ENCODE measurements around the gene PLEKHD1. TPM values are rescaled to one million over a fixed set of nuclear protein-coding genes. Genes with fewer than 3 reads are reported as not detected.
"Not testable (repeated sequence)": the region's sequence is repeated elsewhere in the genome, so short reads cannot be mapped to it uniquely, and the experiment has no call there.

The PLEKHD1 gene
- total RNA-seq, 4 donors from 2014 or later: 0.04 to 0.10 TPM; not detected in 2

GRCh38 chr14:69491193-69491592 lies 6.7 kb downstream of the PLEKHD1 start:
- H3K9me3 ChIP-seq: no peaks in the 10 kb centered on the region
- peaks cover 0 to under 1% (median 0%) of the 10 kb centered on the region in 3 donors for H3K27me3 ChIP-seq
- ATAC-seq (no peak), DNase-seq (no peak)
- in situ Hi-C loops (cut with MboI; ENCODE audit: low sequenced_read_pairs in 4 of 4): no loop called here
- no peaks in the 10 kb centered on the region for H3K36me3 ChIP-seq
- TF ChIP-seq, protein P1, sequence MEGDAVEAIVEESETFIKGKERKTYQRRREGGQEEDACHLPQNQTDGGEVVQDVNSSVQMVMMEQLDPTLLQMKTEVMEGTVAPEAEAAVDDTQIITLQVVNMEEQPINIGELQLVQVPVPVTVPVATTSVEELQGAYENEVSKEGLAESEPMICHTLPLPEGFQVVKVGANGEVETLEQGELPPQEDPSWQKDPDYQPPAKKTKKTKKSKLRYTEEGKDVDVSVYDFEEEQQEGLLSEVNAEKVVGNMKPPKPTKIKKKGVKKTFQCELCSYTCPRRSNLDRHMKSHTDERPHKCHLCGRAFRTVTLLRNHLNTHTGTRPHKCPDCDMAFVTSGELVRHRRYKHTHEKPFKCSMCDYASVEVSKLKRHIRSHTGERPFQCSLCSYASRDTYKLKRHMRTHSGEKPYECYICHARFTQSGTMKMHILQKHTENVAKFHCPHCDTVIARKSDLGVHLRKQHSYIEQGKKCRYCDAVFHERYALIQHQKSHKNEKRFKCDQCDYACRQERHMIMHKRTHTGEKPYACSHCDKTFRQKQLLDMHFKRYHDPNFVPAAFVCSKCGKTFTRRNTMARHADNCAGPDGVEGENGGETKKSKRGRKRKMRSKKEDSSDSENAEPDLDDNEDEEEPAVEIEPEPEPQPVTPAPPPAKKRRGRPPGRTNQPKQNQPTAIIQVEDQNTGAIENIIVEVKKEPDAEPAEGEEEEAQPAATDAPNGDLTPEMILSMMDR (IDR thresholded peaks at IDR 0.05 in 4 of 5, conservative IDR thresholded peaks at IDR 0.05 in 1 of 5): no peak
- H3K27ac ChIP-seq: no peak overlapping the region
- intact Hi-C loops (cut with DNase I; ENCODE audit: low total_unique reads): no loop called here
- H3K4me3 ChIP-seq: no peak overlapping the region
- H3K4me1 ChIP-seq: peaks cover 0 to 2% of the 10 kb centered on the region in 2 donors

DNA sequence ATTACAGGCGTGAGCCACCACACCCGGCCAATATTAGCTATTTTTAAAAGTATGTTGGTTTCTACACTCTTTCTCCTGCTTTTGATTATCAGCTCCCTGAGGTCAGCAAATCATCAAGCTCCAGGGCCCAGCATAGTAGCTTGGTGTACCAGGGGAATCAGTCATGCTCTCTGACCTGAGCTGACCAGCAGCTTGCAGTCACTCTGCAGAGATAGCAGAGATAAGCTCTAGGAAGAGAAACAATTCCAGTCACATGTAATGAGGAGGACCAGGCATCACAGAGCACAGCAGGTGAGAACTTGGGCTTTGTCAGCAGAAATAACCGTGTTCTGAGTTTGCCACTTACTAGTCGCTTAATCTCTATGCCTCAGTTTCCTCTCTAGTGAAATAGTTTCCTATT lies 8.5 kb downstream of the PLEKHD1 start:
- in situ Hi-C loops (cut with MboI; ENCODE audit: low sequenced_read_pairs in 4 of 4): no loop called here
- no peak for ATAC-seq
- no peak overlapping the region for H3K4me3 ChIP-seq
- H3K27me3 ChIP-seq: no peaks in the 10 kb centered on the region
- peaks cover 0 to 2% of the 10 kb centered on the region in 2 donors for H3K4me1 ChIP-seq
- no peak overlapping the region for H3K27ac ChIP-seq
- no peaks in the 10 kb centered on the region for H3K9me3 ChIP-seq
- no peaks in the 10 kb centered on the region for H3K36me3 ChIP-seq
- intact Hi-C loops (cut with DNase I; ENCODE audit: low total_unique reads): no loop called here
- TF ChIP-seq POLR2A (IDR thresholded peaks at IDR 0.05): no peak
- TF ChIP-seq, protein P1 (IDR thresholded peaks at IDR 0.05 in 4 of 5, conservative IDR thresholded peaks at IDR 0.05 in 1 of 5): no peak
- no peak for DNase-seq

GRCh38 chr14:69493791-69494190 lies 9.3 kb downstream of the PLEKHD1 start:
- Histone ChIP-seq H3K27me3 (no peaks in the 10 kb centered on the region), H3K27ac (no peak overlapping the region), H3K36me3 (no peaks in the 10 kb centered on the region), H3K4me3 (no peak overlapping the region), H3K4me1 (peaks cover 0 to 2% of the 10 kb centered on the region in 2 donors), H3K9me3 (no peaks in the 10 kb centered on the region)
- intact Hi-C loops (cut with DNase I; ENCODE audit: low total_unique reads): no loop called here
- DNase-seq (no peak), ATAC-seq (no peak)
- in situ Hi-C loops (cut with MboI; ENCODE audit: low sequenced_read_pairs in 4 of 4): no loop called here
- TF ChIP-seq, protein P1 (IDR thresholded peaks at IDR 0.05 in 4 of 5, conservative IDR thresholded peaks at IDR 0.05 in 1 of 5): no peak
- no peak for TF ChIP-seq POLR2A (IDR thresholded peaks at IDR 0.05)

GRCh38 chr14:69495341-69495921 lies 10.9 kb downstream of the PLEKHD1 start:
- DNase-seq (no peak), ATAC-seq (no peak)
- TF ChIP-seq, protein P1 (IDR thresholded peaks at IDR 0.05 in 4 of 5, conservative IDR thresholded peaks at IDR 0.05 in 1 of 5): no peak
- TF ChIP-seq POLR2A (IDR thresholded peaks at IDR 0.05): no peak
- Histone ChIP-seq H3K36me3 (no peaks in the 10 kb centered on the region), H3K4me1 (peaks cover 9 to 11% of the 10 kb centered on the region in 2 donors), H3K4me3 (no peak overlapping the region), H3K27ac (no peak overlapping the region), H3K9me3 (no peaks in the 10 kb centered on the region), H3K27me3 (no peaks in the 10 kb centered on the region)
- intact Hi-C loops (cut with DNase I; ENCODE audit: low total_unique reads) (no loop called here), in situ Hi-C loops (cut with MboI; ENCODE audit: low sequenced_read_pairs in 4 of 4) (no loop called here)

DNA sequence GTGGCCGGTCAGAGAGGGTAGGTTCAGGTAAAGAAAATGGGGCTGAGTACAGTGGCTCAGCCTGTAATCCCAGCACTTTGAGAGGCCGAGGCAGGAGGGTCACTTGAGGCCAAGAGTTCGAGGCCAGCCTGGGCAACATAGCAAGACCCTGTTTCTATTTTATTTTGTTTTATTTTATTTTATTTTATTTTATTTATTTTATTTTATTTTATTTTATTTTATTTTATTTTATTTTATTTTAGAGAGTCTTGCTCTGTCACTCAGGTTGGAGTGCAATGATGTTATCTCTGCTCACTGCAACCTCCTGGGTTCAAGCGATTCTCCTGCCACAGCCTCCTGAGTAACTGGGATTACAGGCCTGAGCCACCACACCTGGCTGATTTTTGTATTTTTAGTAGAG lies 13.3 kb downstream of the PLEKHD1 start:
- H3K9me3 ChIP-seq; H3K4me3 ChIP-seq; H3K27me3 ChIP-seq; DNase-seq; H3K36me3 ChIP-seq; ATAC-seq; intact Hi-C loops (cut with DNase I; ENCODE audit: low total_unique reads); H3K27ac ChIP-seq; in situ Hi-C loops (cut with MboI; ENCODE audit: low sequenced_read_pairs in 4 of 4): not testable (repeated sequence)
- peaks cover 27 to 28% of the 10 kb centered on the region in 2 donors for H3K4me1 ChIP-seq

DNA sequence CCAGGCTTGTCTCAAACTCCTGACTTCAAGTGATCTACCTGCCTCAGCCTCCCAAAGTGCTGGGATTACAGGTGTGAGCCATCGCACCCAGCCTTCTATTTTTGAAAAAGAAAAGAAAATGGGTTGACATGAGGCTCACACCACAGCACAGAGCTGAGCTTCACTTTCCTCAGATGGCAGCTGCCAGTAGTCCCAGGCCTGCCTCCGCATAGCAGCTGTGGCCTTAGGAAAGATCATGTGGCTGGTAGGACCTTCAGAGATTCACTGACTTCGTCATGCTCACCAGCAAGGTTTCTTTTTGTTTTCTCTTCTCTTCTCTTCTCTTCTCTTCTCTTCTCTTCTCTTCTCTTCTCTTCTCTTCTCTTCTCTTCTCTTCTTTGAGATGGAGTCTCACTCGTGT lies 13.8 kb downstream of the PLEKHD1 start:
- H3K27me3 ChIP-seq; H3K36me3 ChIP-seq; H3K4me3 ChIP-seq; in situ Hi-C loops (cut with MboI; ENCODE audit: low sequenced_read_pairs in 4 of 4); intact Hi-C loops (cut with DNase I; ENCODE audit: low total_unique reads); H3K9me3 ChIP-seq; H3K27ac ChIP-seq; ATAC-seq; DNase-seq: not testable (repeated sequence)
- peaks cover 27 to 28% of the 10 kb centered on the region in 2 donors for H3K4me1 ChIP-seq

All from gastrocnemius medialis (tissue), 4 donors.